Transverse colon (tissue), 4 donors: ENCODE data around the gene PNPLA5. TPM values are rescaled to one million over a fixed set of nuclear protein-coding genes. Genes with fewer than 3 reads are reported as not detected.

Experiments
- DNase-seq: peaks from one replicate; pipeline ENCODE4 v3.0.0-alpha.2; 2019
- H3K27ac ChIP-seq, 4 donors: fragments of 200-600 bp; sonication (generic); 2 replicates each; pipeline ENCODE4 v1.5.1; 2016 to 2018; ENCODE audit warnings: inconsistent platforms in 4 of 4
- H3K27me3 ChIP-seq: fragments of 200-600 bp; sonication (generic); 2 replicates; pipeline ENCODE4 v1.5.1; 2017; ENCODE audit warnings: inconsistent platforms
- H3K36me3 ChIP-seq, 4 donors: fragments of 200-600 bp; sonication (generic); 2 replicates each; pipeline ENCODE4 v1.5.1; 2017 to 2019; ENCODE audit warnings: inconsistent platforms in 4 of 4
- H3K4me1 ChIP-seq, 4 donors: fragments of 200-600 bp; sonication (generic); 2 replicates each; pipeline ENCODE4 v1.5.1; 2017 to 2020; ENCODE audit warnings: inconsistent platforms in 4 of 4
- H3K4me3 ChIP-seq, 4 donors: fragments of 200-600 bp; sonication (generic); 1 replicate in 1 of 4; 2 replicates in 3 of 4; pipeline versions ENCODE4 v1.5.1 to v1.6.1; 2017 to 2019; ENCODE audit warnings: inconsistent platforms in 4 of 4
- H3K9me3 ChIP-seq, 2 donors: fragments of 200-600 bp; sonication (generic); 2 replicates each; pipeline ENCODE4 v1.5.1; 2017 to 2019; ENCODE audit warnings: inconsistent platforms in 2 of 2
- EP300 ChIP-seq: sonication (generic); formaldehyde crosslinking; IDR thresholded peaks from one replicate; pipeline ENCODE4 v1.6.1; 2017; ENCODE audit warnings: antibody characterized with exemption, low read depth
- POLR2A ChIP-seq: fragments of 450-650 bp; IDR thresholded peaks from one replicate; pipeline ENCODE4 v1.6.1; 2016; ENCODE audit warnings: antibody characterized with exemption, mild to moderate bottlenecking, moderate library complexity
- POLR2AphosphoS5 ChIP-seq, 3 donors: sonication (generic); formaldehyde crosslinking; IDR thresholded peaks; one replicate each; pipeline ENCODE4 v1.6.1; 2016; ENCODE audit warnings: antibody characterized with exemption in 3 of 3
- WGBS, 2 donors: methylation state at CpG; one replicate each; pipeline ENCODE4 v1.1.5; 2018; ENCODE audit warnings: low coverage in 1 of 2; 5-methylcytosine and 5-hydroxymethylcytosine counted together
- in situ Hi-C, 4 donors: fragments of 200-750 bp; cut with MboI; loops; one replicate each; pipeline versions ENCODE4 v1.15.0 to v1.15.1; 2017; ENCODE audit warnings: low sequenced_read_pairs in 3 of 4, low pct_ligation_motif_present in 1 of 4, low pct_unique_long_range_greater_than_20kb in 1 of 4
- intact Hi-C: fragments of 100-400 bp; cut with DNase I; formaldehyde crosslinking; loops from one replicate; pipeline ENCODE4 v1.15.1; 2023; ENCODE audit warnings: low total_unique reads
- total RNA-seq, 4 donors: library from RNA; depleted of rRNA; stranded (reverse); fragments of >200 nt; gene quantifications; one replicate each; pipeline ENCODE4 v1.1.0, GENCODE V29; 2016
- TF ChIP-seq, protein P1 (sequence below), 5 experiments: fragments of 200-600 bp in 3 of 5; fragments of 450-650 bp in 2 of 5; sonication (generic) in 3 of 5; IDR thresholded peaks; 1 replicate in 2 of 5; 2 replicates in 3 of 5; pipeline ENCODE4 v1.5.1; 2016 to 2017; ENCODE audit warnings: antibody characterized with exemption in 5 of 5, inconsistent platforms in 3 of 5, mild to moderate bottlenecking in 2 of 5, moderate library complexity in 1 of 5

Gene PNPLA5
- total RNA-seq, 4 donors from 2014 or later, result not detected

DNA sequence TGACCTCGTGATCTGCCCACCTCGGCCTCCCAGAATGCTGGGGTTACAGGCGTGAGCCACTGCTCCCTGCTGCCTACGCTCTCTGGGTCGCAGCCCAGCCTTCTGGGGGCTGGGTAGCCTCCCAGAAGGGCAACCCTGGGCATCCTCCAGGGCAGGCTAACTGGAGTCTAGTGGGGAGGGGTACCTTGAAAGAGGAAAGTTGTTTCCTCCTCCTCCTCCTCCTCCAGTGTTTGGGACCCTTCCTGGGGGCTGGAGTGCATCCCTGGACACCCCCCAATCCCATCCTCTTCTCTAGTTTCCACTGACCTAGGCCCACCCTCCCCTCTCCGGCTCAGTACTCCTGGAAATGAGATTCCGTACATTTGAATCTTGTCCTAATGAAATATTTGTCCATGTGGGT, 33.1 kb upstream of the PNPLA5 start:
- H3K4me1 ChIP-seq, result peaks cover 3 to 13% (median 10%) of the 10 kb centered on the region in 4 donors
- WGBS, 2 donors, result 74% methylated on average over 7 of the region's 7 CpGs; no CpG with 5 or more reads in 1 of the 2 donors
- no peaks in the 10 kb centered on the region for H3K9me3 ChIP-seq
- in situ Hi-C loops (loop anchor here in 1 of 4 donors (25.0 kb wide), 1 partner anchor 88 kb away; no protein-coding TSS in a partner anchor), intact Hi-C loops (no loop called here)
- no peak overlapping the region for H3K27ac ChIP-seq
- no peak overlapping the region for H3K4me3 ChIP-seq
- DNase-seq, result no peak
- TF ChIP-seq POLR2A, result no peak
- TF ChIP-seq POLR2AphosphoS5 (IDR thresholded peaks at IDR 0.05), result no peak
- TF ChIP-seq, protein P1, sequence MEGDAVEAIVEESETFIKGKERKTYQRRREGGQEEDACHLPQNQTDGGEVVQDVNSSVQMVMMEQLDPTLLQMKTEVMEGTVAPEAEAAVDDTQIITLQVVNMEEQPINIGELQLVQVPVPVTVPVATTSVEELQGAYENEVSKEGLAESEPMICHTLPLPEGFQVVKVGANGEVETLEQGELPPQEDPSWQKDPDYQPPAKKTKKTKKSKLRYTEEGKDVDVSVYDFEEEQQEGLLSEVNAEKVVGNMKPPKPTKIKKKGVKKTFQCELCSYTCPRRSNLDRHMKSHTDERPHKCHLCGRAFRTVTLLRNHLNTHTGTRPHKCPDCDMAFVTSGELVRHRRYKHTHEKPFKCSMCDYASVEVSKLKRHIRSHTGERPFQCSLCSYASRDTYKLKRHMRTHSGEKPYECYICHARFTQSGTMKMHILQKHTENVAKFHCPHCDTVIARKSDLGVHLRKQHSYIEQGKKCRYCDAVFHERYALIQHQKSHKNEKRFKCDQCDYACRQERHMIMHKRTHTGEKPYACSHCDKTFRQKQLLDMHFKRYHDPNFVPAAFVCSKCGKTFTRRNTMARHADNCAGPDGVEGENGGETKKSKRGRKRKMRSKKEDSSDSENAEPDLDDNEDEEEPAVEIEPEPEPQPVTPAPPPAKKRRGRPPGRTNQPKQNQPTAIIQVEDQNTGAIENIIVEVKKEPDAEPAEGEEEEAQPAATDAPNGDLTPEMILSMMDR (IDR thresholded peaks at IDR 0.05), result no peak
- TF ChIP-seq EP300, result no peak
- H3K36me3 ChIP-seq, result no peaks in the 10 kb centered on the region
- peaks cover 17% of the 10 kb centered on the region for H3K27me3 ChIP-seq

DNA sequence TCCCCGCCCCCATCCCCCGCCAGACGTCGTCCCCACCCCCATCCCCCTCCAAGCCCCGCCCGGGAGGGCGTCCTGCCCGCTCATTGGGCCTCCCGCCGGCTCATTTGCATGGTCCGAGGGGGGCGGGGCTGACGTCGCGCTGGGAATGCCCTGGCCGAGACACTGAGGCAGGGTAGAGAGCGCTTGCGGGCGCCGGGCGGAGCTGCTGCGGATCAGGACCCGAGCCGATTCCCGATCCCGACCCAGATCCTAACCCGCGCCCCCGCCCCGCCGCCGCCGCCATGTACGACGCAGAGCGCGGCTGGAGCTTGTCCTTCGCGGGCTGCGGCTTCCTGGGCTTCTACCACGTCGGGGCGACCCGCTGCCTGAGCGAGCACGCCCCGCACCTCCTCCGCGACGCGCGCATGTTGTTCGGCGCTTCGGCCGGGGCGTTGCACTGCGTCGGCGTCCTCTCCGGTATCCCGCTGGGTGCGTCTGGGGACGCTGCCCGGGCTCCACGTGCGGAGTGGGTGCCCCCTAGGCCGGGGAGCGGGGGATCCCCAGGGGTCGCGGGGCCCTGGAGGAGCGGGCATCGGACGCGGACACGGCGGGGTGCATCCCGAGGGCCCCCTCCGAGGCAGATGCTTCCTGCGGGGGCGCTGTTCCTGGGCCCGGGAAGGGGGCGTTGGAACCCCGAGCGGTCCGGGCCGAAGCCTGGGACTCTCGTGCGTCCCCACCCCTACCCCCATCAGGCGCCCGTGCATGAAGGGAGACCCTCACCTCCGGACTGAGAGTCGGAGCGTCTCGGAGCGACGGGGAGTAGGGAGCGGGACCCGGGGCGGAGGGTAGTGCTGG, 32.0 kb upstream of the PNPLA5 start, which contains the start of gene PNPLA3:
PNPLA3 (plus strand) TSS at position 175 of the 834 bp plus-strand sequence; CDS start at position 282, 107 bp downstream.
- peaks cover 20% of the 10 kb centered on the region for H3K27me3 ChIP-seq

DNA sequence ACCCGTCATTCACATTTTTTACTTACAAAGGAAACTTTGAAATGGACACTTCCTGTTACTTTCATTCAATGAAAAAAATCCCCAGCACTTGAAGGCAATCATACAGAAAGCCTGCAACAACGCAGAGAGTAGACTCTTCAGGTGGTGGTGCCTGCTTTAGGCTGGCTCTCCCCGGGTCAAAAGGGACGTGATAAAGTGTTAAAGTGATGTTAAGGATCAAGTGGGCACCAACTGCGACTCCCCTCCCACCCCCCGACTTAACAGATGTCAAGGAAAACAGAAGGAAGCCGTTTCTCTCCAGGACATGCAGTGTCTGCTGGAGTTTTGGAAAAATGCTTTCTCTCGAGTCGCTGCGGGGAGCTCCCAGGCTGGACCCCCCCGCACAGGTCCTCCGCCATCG, 31.4 kb upstream of the PNPLA5 start:
- no peak overlapping the region for H3K27ac ChIP-seq
- in situ Hi-C loops, result no loop called here
- DNase-seq, result no peak
- intact Hi-C loops, result no loop called here
- TF ChIP-seq, protein P1 (IDR thresholded peaks at IDR 0.05), result no peak
- TF ChIP-seq POLR2AphosphoS5 (IDR thresholded peaks at IDR 0.05), result no peak
- TF ChIP-seq EP300, result no peak
- peak overlapping the region in 3 of 4 donors; percentile 29 to 55 (median 54) for H3K4me3 ChIP-seq
- no peaks in the 10 kb centered on the region for H3K9me3 ChIP-seq
- no peaks in the 10 kb centered on the region for H3K36me3 ChIP-seq
- 4% methylated on average over 7 of the region's 13 CpGs; no CpG with 5 or more reads in 1 of the 2 donors for WGBS, 2 donors
- peaks cover 20% of the 10 kb centered on the region for H3K27me3 ChIP-seq
- peaks cover 3 to 13% (median 10%) of the 10 kb centered on the region in 4 donors for H3K4me1 ChIP-seq

More for the DNA sequence above, 32.0 kb upstream of the PNPLA5 start, which contains the start of gene PNPLA3:
- no peaks in the 10 kb centered on the region for H3K36me3 ChIP-seq
- H3K4me3 ChIP-seq, result peak within 1 kb of the TSS; percentile 19 to 55 (median 42)
- DNase-seq, result peak; percentile 87
- H3K9me3 ChIP-seq, result no peaks in the 10 kb centered on the region
- H3K4me1 ChIP-seq, result peaks cover 3 to 13% (median 10%) of the 10 kb centered on the region in 4 donors
- WGBS, 2 donors, result 10% methylated on average over 17 of the region's 100 CpGs; no CpG with 5 or more reads in 1 of the 2 donors
- in situ Hi-C loops (no loop called here), intact Hi-C loops (no loop called here)
- peak within 1 kb of the TSS in 1 of 4 donors; percentile 18 for H3K27ac ChIP-seq
- TF ChIP-seq, protein P1 (IDR thresholded peaks at IDR 0.05), result no peak
- TF ChIP-seq POLR2AphosphoS5 (IDR thresholded peaks at IDR 0.05), result peak in 2 of 3 donors; percentile 22 to 73
- TF ChIP-seq POLR2A, result peak; percentile 12
- TF ChIP-seq EP300, result no peak

DNA sequence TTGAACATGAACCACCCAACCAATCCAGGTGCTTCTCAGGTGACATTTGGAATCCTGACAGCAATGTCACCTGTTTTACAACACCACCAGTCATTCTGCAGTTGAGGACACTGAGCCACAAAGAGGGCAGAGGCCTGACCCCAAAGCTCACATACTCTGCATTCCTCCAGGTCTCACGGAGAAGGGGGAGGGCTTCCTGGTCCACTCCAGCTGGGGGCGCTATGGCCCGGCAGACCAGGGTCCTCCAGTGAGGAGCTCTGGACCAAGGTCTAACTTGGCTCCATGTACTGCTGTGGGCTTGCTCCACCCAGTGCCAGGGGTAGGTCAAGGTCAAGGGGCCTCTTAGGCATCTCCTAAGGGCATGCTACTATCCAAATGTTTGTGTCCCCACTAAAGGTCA, 30.3 kb upstream of the PNPLA5 start:
- intact Hi-C loops (no loop called here), in situ Hi-C loops (no loop called here)
- TF ChIP-seq POLR2A (no peak), EP300 (no peak), POLR2AphosphoS5 (IDR thresholded peaks at IDR 0.05) (no peak)
- TF ChIP-seq, protein P1 (IDR thresholded peaks at IDR 0.05), result no peak
- H3K4me1 ChIP-seq, result peaks cover 3 to 13% (median 10%) of the 10 kb centered on the region in 4 donors
- H3K9me3 ChIP-seq, result no peaks in the 10 kb centered on the region
- H3K27ac ChIP-seq, result no peak overlapping the region
- 89% methylated on average over 3 of the region's 3 CpGs; no CpG with 5 or more reads in 1 of the 2 donors for WGBS, 2 donors
- no peak overlapping the region for H3K4me3 ChIP-seq
- H3K27me3 ChIP-seq, result peaks cover 20% of the 10 kb centered on the region
- no peaks in the 10 kb centered on the region for H3K36me3 ChIP-seq
- no peak for DNase-seq
